Tibial artery (tissue), 4 donors: ENCODE data around the gene FOXJ3.

ENCODE experiments used
- DNase-seq, 2 donors: peaks; one replicate each; pipeline ENCODE4 v3.0.0-alpha.2; 2019
- H3K27ac ChIP-seq, 2 donors: fragments of 200-600 bp; sonication (generic) in 1 of 2; 1 replicate in 1 of 2; 2 replicates in 1 of 2; pipeline ENCODE4 v1.5.1; 2018 to 2019; ENCODE audit warnings: mild to moderate bottlenecking in 1 of 2
- H3K27me3 ChIP-seq, 2 donors: fragments of 200-600 bp; sonication (generic) in 1 of 2; one replicate each; pipeline versions ENCODE4 v1.5.1 to v1.6.0; 2016 to 2019
- H3K36me3 ChIP-seq, 3 donors: fragments of 200-600 bp; sonication (generic) in 2 of 3; one replicate each; pipeline ENCODE4 v1.5.1; 2016 to 2019; ENCODE audit warnings: mild to moderate bottlenecking in 2 of 3
- H3K4me1 ChIP-seq, 4 donors: fragments of 200-600 bp; sonication (generic) in 2 of 4; 1 replicate in 3 of 4; 2 replicates in 1 of 4; pipeline ENCODE4 v1.5.1; 2016 to 2019
- H3K4me3 ChIP-seq, 2 donors: fragments of 200-600 bp; sonication (generic) in 1 of 2; 1 replicate in 1 of 2; 2 replicates in 1 of 2; pipeline ENCODE4 v1.5.1; 2018 to 2019; ENCODE audit warnings: mild to moderate bottlenecking in 2 of 2
- H3K9me3 ChIP-seq, 3 donors: fragments of 200-600 bp; sonication (generic) in 1 of 3; one replicate each; pipeline ENCODE4 v1.5.1; 2016 to 2019
- intact Hi-C: fragments of 100-400 bp; cut with DNase I; formaldehyde crosslinking; loops from one replicate; pipeline ENCODE4 v1.15.0; 2023; ENCODE audit warnings: low total_unique reads
- TF ChIP-seq, protein P1 (sequence below), 2 experiments: fragments of 200-600 bp in 1 of 2; fragments of 450-650 bp in 1 of 2; IDR thresholded peaks; one replicate each; pipeline ENCODE4 v1.5.1; 2017 to 2019; ENCODE audit warnings: antibody characterized with exemption in 2 of 2, mild to moderate bottlenecking in 1 of 2, moderate library complexity in 1 of 2

The FOXJ3 gene

DNA sequence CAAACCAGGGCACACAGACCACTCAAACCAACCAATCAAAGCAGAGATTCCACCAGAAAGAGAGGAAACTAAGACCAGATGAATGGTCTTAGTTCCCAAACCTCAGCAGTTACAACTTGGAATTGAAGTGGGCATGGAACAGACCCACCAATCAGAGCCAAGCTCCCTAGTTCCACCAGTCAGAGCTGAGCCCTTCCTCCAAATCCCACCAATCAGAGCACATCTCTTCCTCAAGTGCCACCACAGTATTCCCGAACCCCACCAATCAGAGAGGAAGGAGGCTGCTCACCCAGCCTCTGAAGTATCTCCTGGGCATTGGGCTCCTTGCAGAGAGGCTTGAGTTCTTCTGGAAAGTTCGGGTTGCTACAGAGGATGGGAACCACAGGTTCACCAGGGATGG lies 171.9 kb downstream of the FOXJ3 start:
- Histone ChIP-seq H3K4me3 (no peak overlapping the region), H3K27ac (no peak overlapping the region), H3K27me3 (peaks cover 0 to 11% of the 10 kb centered on the region in 2 donors), H3K9me3 (peaks cover 0 to 12% (median 8%) of the 10 kb centered on the region in 3 donors), H3K4me1 (peaks cover 0 to 6% (median 5%) of the 10 kb centered on the region in 4 donors), H3K36me3 (no peaks in the 10 kb centered on the region)
- DNase-seq, result no peak
- TF ChIP-seq, protein P1, sequence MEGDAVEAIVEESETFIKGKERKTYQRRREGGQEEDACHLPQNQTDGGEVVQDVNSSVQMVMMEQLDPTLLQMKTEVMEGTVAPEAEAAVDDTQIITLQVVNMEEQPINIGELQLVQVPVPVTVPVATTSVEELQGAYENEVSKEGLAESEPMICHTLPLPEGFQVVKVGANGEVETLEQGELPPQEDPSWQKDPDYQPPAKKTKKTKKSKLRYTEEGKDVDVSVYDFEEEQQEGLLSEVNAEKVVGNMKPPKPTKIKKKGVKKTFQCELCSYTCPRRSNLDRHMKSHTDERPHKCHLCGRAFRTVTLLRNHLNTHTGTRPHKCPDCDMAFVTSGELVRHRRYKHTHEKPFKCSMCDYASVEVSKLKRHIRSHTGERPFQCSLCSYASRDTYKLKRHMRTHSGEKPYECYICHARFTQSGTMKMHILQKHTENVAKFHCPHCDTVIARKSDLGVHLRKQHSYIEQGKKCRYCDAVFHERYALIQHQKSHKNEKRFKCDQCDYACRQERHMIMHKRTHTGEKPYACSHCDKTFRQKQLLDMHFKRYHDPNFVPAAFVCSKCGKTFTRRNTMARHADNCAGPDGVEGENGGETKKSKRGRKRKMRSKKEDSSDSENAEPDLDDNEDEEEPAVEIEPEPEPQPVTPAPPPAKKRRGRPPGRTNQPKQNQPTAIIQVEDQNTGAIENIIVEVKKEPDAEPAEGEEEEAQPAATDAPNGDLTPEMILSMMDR (IDR thresholded peaks at IDR 0.05), result no peak
- intact Hi-C loops, result no loop called here

DNA sequence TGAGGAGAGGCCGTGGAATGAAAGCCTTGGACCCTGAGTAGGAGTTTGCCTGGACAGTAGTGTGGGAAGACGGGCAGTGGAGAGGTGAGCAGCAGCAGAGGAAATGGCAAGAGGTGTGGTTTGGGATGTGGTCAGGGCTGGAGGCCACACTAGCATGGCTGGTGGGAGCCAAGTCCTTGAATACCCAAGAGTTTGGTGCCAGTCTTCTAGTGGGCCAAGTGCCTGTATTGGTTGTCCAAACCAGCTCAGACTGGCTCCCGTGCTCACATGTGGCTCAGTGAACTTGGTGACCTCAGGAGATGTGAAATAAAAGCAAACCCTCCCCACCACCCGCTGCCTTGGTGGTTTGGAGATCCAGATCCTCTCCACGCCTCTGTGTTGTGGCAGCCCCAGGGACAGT lies 172.9 kb downstream of the FOXJ3 start:
- no peak for DNase-seq
- H3K27me3 ChIP-seq, result peaks cover 0 to 10% of the 10 kb centered on the region in 2 donors
- no peaks in the 10 kb centered on the region for H3K36me3 ChIP-seq
- no peak overlapping the region for H3K4me3 ChIP-seq
- H3K4me1 ChIP-seq, result peaks cover 0 to 6% (median 5%) of the 10 kb centered on the region in 4 donors
- peaks cover 0 to 12% (median 8%) of the 10 kb centered on the region in 3 donors for H3K9me3 ChIP-seq
- TF ChIP-seq, protein P1 (IDR thresholded peaks at IDR 0.05), result no peak
- H3K27ac ChIP-seq, result no peak overlapping the region
- intact Hi-C loops, result no loop called here

DNA sequence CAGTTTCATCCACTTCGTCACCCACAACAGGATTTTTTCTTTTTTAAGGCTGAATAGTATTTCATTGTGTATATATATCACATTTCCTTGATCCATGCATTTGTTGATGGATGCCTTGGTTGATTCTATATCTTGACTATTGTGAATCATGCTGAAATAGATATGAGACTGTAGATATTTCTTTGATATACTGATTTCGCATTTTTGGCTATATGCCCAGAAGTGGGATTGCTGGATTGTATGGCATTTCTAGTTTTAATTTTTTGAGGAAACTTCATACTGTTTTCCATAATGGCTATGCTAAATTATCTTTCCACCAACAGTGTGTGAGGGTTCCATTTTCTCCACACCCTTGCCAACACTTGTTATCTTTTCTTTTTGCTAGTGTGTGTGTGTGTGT lies 176.8 kb downstream of the FOXJ3 start:
- Histone ChIP-seq H3K27ac (no peak overlapping the region), H3K4me3 (no peak overlapping the region), H3K36me3 (no peaks in the 10 kb centered on the region), H3K27me3 (peaks cover 0 to 19% of the 10 kb centered on the region in 2 donors), H3K9me3 (peaks cover 0 to 12% (median 8%) of the 10 kb centered on the region in 3 donors), H3K4me1 (no peaks in the 10 kb centered on the region)
- TF ChIP-seq, protein P1 (IDR thresholded peaks at IDR 0.05), result no peak
- no peak for DNase-seq
- intact Hi-C loops, result no loop called here

DNA sequence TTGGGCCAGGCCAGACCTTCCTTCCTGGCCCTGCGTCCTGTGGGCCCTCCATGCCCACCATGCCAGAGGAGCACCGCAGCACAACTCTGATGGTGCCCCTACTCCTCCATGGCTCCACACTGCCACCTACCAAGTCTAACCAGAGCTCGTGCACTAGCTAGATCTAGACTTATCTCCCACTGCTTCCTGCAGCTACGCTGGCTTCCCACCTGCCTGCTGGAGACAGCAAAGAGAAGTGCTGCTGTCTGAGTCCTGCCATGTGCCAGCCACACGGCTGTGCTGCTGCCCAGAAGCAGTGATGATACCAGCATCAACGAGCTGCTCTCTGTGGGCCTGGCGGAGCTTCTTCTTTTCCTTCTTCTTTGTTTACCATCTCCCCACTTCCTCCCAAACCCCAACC lies 177.4 kb downstream of the FOXJ3 start:
- peaks cover 0 to 15% of the 10 kb centered on the region in 2 donors for H3K27me3 ChIP-seq
- no peak for DNase-seq
- intact Hi-C loops, result no loop called here
- H3K4me3 ChIP-seq, result no peak overlapping the region
- no peaks in the 10 kb centered on the region for H3K36me3 ChIP-seq
- peaks cover 0 to 12% (median 8%) of the 10 kb centered on the region in 3 donors for H3K9me3 ChIP-seq
- TF ChIP-seq, protein P1 (IDR thresholded peaks at IDR 0.05), result no peak
- no peak overlapping the region for H3K27ac ChIP-seq
- H3K4me1 ChIP-seq, result no peaks in the 10 kb centered on the region

DNA sequence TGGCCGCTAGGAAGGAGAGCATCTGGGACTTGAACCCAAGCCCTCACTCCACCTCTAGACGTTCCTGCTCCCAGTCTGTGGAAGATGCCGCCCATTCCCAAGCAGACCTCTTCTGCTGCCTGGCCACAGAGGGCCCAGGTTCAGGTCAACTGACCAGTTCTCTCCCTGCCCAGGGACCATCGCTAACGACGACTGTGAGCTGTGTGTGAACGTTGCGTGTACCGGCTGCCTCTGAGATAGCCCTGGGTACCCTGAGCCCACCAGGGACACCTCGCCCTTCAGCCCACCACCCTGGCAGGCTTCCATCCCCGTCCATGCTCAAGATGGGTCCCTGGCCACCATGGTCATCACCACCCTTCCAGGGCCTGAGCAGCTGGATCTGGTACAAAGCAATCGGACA lies 179.7 kb downstream of the FOXJ3 start:
- H3K27ac ChIP-seq, result no peak overlapping the region
- H3K4me3 ChIP-seq, result no peak overlapping the region
- TF ChIP-seq, protein P1 (IDR thresholded peaks at IDR 0.05), result no peak
- H3K27me3 ChIP-seq, result peaks cover 0 to 21% of the 10 kb centered on the region in 2 donors
- DNase-seq, result no peak
- no peaks in the 10 kb centered on the region for H3K4me1 ChIP-seq
- intact Hi-C loops, result no loop called here
- no peaks in the 10 kb centered on the region for H3K9me3 ChIP-seq
- no peaks in the 10 kb centered on the region for H3K36me3 ChIP-seq

DNA sequence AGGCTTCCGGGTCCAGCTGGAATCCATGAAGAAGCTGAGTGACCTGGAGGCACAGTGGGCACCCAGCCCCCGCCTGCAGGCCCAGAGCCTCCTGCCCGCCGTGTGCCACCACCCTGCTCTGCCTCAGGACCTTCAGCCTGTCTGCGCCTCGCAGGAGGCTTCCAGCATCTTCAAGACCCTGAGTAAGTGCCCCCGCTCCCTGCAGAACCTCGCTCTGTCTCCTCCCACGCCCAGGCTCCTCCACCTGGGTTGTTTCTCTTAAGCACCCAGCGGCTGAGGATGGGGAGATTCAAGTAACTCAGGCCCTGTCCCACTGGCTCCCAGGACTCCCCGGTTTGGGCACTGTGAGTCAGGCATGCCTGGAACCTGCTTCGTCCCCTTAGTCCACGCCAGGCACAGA lies 180.3 kb downstream of the FOXJ3 start:
- no peak for DNase-seq
- TF ChIP-seq, protein P1 (IDR thresholded peaks at IDR 0.05), result no peak
- no peak overlapping the region for H3K4me3 ChIP-seq
- no peaks in the 10 kb centered on the region for H3K4me1 ChIP-seq
- H3K36me3 ChIP-seq, result no peaks in the 10 kb centered on the region
- H3K9me3 ChIP-seq, result no peaks in the 10 kb centered on the region
- H3K27ac ChIP-seq, result no peak overlapping the region
- H3K27me3 ChIP-seq, result peaks cover 0 to 21% of the 10 kb centered on the region in 2 donors
- intact Hi-C loops, result no loop called here
